ENCODE measurements around the gene INPP4B.
"Not testable (repeated sequence)": the region's sequence is repeated elsewhere in the genome, so short reads cannot be mapped to it uniquely, and the experiment has no call there.

INPP4B gene

DNA sequence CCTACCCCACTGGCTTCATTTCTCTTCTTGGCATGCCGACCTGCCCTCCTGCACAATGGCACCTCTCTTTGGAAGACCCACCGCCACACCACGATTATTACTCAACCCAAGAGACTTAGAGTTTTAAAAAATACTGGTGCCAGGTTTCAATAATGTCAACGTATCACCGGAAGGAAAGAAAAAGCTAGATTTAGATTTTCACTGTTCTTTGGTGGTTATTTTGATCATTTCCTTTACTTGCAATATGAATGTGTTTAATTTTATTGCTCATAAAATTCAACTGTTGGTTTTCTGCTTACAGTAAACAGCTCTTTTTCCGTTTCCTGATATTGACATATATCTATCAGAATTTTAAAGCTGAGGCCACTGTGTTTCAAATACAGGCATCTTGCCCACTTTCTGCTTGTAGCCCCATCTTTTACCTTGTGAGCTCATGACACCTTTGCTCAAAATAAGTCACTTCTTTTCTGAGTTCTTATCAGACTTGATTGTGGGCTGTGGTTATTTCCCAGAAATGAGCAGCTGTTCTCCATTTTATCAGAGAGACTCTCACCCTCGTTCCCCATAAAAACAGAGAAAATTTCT lies 439.1 kb downstream of the INPP4B start:
- no peak for TF ChIP-seq POLR2A (IDR thresholded peaks at IDR 0.05; ENCODE audit: low read depth, low read length)
- DNase-seq (ENCODE audit: insufficient read length, low spot score) (no peak), FAIRE-seq (no peak)

DNA sequence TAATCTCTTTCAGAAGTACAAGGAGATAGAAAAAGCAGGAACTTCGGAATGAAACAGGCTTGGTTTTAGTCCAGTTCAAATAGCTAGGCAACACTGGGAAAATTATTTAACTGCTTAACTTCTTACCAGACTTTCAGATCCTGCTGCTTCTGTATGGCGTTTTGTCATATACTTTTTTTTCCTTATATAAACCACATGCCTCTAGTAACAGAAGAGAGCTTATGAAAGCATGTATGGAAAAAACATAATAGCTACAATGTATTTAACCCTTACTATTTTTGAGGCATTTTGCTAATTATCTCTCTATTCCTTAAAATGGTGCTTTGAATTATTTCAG lies 439.6 kb downstream of the INPP4B start:
- TF ChIP-seq POLR2A (IDR thresholded peaks at IDR 0.05; ENCODE audit: low read depth, low read length): no peak
- FAIRE-seq (no peak), DNase-seq (ENCODE audit: insufficient read length, low spot score) (no peak)

DNA sequence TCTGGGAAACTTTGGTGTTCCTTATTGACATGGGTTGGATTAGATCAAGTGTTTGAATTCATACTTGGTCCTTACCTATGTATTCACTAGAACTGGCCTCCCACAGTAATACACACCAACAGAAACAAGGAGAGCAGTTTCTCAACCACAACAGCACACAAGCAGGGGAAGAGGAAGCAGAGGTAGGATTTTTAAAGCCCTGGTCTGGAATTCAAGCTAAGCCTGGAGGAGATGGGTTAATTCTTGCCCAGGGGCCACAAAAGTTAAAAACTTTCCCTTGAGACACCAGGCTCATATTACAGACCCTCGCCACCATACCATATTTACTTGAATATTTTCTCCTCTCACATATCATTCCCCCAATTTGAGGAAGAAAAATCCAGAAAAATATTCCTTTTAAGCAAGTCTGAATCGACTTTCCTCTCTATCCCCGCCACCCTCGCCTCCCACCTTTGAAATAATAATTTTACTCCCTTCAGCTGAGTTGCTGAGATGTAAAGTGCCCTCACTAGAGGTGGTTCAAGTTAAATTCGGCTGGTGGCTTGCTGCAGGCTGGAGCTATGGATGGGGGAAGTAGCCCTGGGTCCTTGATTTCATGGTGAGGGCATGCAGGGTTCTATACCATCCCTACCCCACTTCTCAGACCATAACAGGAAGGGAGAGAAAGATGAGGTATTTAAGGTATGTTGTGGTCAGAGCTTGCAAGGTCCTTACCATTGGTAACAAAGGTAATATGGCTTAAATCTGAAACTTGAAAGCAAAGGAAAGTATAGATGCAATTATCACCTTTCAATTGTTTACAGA lies 440.2 kb downstream of the INPP4B start:
- DNase-seq (ENCODE audit: insufficient read length, low spot score): no peak
- TF ChIP-seq POLR2A (IDR thresholded peaks at IDR 0.05; ENCODE audit: low read depth, low read length): no peak
- peak; percentile 72 for FAIRE-seq

DNA sequence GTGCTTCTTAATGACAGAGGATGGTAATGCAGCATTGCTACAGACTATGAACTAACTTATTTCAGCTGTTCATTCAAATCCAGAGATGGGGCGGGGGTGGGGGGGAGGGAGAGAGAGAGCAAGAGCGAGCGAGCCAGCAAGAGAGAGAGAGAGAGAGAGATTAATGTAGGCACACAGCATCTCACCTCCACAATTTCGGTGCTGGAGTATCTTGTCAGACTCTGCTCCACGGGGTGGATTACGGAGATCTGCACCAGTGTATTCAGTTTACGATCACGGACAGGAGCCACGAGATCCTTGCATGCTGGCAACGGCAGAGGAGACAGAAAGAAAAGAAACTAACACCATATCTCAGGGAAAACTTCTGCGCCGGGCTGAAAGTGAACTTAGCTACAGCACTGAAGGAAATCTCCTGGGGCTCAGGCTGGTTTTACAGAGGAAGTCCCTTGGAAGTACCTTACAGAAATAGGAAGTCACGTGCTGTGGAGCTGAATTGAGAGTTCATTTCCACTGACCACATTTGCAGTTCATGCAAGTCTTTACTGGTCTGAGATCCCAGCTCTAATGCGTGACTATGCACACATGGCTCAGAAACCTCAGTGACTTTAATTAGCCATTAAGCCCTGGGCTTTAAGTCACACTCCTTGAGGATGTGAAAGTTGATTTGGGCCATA lies 440.9 kb downstream of the INPP4B start:
- TF ChIP-seq POLR2A (IDR thresholded peaks at IDR 0.05; ENCODE audit: low read depth, low read length): no peak
- FAIRE-seq: peak; percentile 71
- no peak for DNase-seq (ENCODE audit: insufficient read length, low spot score)

DNA sequence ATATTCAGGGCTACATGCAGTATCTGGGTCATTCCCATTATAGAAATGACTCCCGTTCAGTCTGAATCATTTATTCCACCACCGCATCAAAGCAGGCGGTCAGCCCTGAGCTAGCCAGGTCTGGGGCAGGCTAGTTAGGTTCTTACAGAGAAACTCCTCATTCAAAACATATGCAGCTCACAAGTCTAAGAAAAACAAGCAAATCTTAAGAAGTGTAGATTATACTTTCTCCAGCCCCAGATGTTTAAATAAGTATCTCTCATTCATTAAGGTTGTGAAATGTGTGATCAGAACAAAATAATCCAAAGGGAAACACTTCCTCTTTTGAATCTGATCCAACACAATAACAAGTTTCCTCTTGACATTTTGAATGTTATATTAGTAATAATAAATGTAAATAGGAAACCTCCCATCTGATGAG lies 441.9 kb downstream of the INPP4B start:
- no peak for TF ChIP-seq POLR2A (IDR thresholded peaks at IDR 0.05; ENCODE audit: low read depth, low read length)
- FAIRE-seq: peak; percentile 72
- no peak for DNase-seq (ENCODE audit: insufficient read length, low spot score)

DNA sequence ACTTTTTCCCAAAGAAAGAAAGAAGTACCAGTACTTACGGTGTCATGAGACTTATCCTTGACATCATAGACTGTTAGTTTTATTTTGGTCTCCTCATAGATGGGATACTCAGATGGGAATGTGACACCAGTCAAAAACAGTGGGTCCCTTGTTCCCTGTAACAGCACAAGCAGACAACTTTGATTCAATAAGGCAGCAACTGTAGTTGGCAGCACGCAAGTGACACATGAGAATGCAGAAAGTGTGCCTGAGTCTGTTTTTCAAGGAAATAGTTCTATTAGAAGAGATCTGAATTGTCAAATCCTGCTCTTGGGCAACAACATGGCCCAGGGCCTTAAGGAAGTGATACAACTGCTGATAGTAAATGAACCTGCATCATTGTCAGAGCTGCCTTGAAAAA lies 443.2 kb downstream of the INPP4B start:
- TF ChIP-seq POLR2A (IDR thresholded peaks at IDR 0.05; ENCODE audit: low read depth, low read length): no peak
- FAIRE-seq (peak; percentile 33), DNase-seq (ENCODE audit: insufficient read length, low spot score) (no peak)

DNA sequence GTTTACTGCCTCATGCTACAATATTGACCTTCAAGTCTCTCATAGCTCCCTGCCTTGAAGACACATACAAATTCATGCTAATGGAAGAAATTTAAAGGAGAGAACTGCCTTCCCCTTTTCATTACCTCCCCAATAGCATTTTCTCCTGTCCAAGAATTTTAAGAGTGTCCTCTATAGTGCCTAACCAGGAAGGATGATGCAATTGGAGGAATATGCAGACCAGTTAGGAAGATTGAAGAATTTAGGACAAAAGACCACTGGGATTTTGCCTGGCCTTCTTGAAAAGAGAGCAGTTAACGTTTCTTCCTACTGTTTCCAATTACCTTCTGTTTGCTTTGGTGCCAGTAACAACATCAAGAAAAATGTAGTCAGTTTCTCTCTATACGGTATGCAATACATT lies 443.9 kb downstream of the INPP4B start:
- FAIRE-seq: no peak
- DNase-seq (ENCODE audit: insufficient read length, low spot score): no peak
- TF ChIP-seq POLR2A (IDR thresholded peaks at IDR 0.05; ENCODE audit: low read depth, low read length): no peak

DNA sequence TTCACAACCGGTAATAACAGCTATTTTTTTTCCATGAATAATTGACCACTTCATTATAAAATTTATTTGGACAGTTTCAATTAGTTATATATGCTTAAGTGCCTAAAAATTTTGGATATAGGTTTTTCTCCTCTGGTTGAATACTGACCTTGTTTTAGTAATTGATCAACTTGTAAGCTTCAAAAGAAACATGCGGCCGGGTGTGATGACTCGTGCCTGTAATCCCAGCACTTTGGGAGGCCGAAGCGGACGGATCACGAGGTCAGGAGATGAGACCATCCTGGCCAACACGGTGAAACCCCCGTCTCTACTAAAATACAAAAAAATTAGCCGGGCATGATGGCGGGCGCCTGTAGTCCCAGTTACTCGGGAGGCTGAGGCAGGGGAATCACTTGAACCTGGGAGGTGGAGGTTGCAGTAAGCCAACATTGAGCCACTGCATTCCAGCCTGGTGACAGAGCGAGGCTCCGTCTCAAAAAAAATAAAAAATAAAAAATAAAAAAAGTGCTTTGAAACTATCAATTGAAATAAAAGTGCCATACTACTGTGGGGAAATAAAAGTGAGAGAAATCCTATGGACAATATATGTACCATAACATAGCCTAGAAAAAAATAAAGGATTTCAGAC lies 448.6 kb downstream of the INPP4B start:
- not testable (repeated sequence) for FAIRE-seq; DNase-seq (ENCODE audit: insufficient read length, low spot score)

DNA sequence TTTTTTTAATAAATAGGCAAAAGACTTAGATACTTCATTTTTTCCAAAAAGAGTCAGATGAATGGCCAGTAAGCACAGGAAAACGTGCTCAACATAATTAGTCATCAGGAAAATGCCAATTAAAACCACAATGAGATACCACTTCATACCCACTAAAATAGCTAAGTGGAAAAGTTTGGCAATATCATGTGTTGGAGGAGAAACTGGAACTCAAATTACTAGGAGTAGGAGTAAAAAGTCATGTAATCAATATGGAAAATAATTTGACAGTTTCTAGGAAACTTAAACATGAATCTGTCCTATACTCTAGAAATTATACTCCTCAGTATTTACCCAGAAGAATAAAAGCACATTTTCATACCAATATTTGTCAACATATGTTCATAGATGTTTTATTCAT lies 449.8 kb downstream of the INPP4B start:
- DNase-seq (ENCODE audit: insufficient read length, low spot score): no peak
- no peak for TF ChIP-seq POLR2A (IDR thresholded peaks at IDR 0.05; ENCODE audit: low read depth, low read length)
- peak; percentile 53 for FAIRE-seq

DNA sequence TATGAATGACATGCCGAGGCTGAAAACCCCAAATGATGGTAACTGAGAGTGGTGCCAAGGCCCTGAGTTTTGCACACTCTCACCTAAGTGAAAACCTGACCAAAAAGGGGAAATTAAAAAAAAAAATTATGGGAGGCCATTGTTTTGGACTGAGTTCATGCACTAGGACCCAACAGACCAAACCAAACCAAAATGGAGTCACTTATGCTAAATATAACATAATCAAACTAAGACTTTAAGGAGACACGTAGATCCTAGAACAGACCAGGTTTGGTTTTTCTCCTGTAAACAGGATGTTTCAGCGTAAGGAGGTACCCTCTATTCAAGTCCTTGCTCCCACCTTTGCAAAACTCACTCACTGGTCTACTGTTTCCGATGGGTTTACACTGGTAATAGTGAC lies 453.0 kb downstream of the INPP4B start:
- no peak for TF ChIP-seq POLR2A (IDR thresholded peaks at IDR 0.05; ENCODE audit: low read depth, low read length)
- FAIRE-seq (no peak), DNase-seq (ENCODE audit: insufficient read length, low spot score) (no peak)

DNA sequence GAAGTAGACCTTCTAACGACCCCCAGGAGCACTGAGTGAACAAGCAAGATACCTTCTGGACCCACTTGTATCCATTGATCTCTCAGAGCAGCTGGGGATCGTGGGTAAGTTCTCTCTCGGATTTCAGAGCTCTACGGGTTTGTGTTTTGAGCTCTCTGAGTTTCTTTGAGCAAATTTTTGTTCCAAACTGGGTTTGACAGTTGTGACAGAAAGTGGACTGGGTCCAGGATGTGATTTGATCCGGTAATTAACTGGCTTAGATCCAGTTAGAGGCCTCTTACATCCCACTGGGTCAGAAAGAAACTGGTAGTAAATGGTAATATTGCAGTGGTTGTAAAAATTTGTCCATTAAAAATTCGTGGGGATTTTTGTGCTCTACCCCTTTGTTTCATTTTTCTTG lies 459.2 kb downstream of the INPP4B start:
- no peak for TF ChIP-seq POLR2A (IDR thresholded peaks at IDR 0.05; ENCODE audit: low read depth, low read length)
- DNase-seq (ENCODE audit: insufficient read length, low spot score): no peak
- FAIRE-seq: no peak

DNA sequence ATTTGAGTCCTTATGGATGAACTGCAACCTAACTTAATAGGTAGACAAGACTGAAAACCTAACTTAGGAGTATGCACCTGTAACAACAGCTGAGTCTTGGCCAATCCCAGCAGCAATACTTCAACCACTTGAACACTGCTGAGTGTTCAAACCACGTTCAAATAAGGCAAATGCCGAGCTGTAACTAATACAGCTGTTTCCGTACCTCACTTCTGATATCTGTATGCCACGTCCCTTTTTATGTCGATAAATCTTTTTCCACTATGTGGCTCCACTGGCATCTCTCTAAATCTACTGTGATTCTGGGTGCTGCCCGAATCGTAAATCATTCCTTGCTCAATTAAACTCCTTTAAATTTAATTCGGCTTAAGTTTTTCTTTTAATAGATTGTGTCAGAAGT lies 459.7 kb downstream of the INPP4B start:
- FAIRE-seq (no peak), DNase-seq (ENCODE audit: insufficient read length, low spot score) (no peak)
- no peak for TF ChIP-seq POLR2A (IDR thresholded peaks at IDR 0.05; ENCODE audit: low read depth, low read length)

DNA sequence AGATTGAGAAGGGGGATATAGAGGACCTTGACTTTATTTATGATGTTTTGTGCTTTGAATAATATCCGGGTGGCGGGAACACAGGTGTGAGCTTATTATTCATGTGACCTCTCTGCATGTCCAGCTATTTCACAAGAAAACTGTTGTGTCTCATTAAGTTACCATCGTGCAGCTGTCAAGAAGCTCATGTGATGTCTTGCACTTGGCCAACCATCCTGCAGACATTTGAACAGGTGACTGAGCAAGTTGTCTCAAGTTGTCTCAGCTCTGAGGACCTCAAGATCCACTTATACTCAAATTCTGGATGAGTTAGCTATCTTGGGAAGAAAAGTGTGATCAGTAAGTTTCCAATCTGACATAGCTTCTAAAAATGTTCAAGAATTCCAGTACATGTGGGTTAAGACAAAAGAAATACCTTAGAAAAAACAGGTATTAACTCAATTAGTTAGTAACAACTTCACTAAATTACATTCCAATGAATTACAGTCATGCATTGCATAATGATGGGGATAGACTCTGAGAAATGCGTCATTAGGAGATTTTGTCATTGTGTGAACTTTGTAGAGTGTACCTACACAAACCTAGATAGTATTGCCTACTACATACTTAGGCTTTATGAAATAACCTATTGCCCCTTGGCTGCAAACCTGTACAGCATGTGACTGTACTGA lies 462.2 kb downstream of the INPP4B start:
- FAIRE-seq: no peak
- TF ChIP-seq POLR2A (IDR thresholded peaks at IDR 0.05; ENCODE audit: low read depth, low read length): no peak
- no peak for DNase-seq (ENCODE audit: insufficient read length, low spot score)

DNA sequence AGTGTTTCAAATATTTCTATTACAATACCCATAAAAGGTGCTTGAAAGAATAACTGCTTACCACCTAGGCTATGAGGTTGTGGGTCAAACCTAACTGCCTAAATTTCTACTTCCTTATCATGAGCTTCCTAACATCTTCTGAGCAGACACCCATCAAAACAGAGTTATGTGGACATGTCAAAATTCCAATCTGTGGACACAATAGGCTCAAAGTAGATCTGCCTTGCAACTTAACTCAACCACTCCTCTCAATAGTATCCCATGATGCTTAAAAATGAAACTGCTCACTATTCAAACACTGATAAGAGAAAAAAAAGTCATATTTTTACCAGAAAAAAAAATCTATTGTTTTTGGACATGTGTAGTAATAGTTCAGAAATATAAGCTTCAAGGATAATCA lies 462.7 kb downstream of the INPP4B start:
- no peak for FAIRE-seq
- DNase-seq (ENCODE audit: insufficient read length, low spot score): no peak
- TF ChIP-seq POLR2A (IDR thresholded peaks at IDR 0.05; ENCODE audit: low read depth, low read length): no peak

Measured in H54 (cell line).